Right lobe of liver (tissue), 6 donors: ENCODE data around the gene CSNK1G1. TPM values are rescaled to one million over a fixed set of nuclear protein-coding genes. Genes with fewer than 3 reads are reported as not detected.

Source experiments
- ATAC-seq, 4 donors: fragments of 200-7000 bp; cut with Tn5 transposase; one replicate each; pipeline ENCODE4 v1.9.1; 2020; ENCODE audit warnings: mild to moderate bottlenecking in 4 of 4, moderate library complexity in 4 of 4
- DNase-seq, 3 donors: peaks; one replicate each; pipeline ENCODE4 v3.0.0-alpha.2; 2020
- H3K27ac ChIP-seq, 3 donors: fragments of 200-600 bp; one replicate each; pipeline ENCODE4 v1.8.0; 2022
- H3K27me3 ChIP-seq, 2 donors: fragments of 200-600 bp; one replicate each; pipeline ENCODE4 v1.8.0; 2022
- H3K36me3 ChIP-seq, 4 donors: fragments of 200-600 bp; sonication (generic) in 1 of 4; one replicate each; pipeline versions ENCODE4 v1.5.1 to v1.8.0; 2017 to 2022; ENCODE audit warnings: control low read depth in 1 of 4
- H3K4me1 ChIP-seq, 4 donors: fragments of 200-600 bp; sonication (generic) in 1 of 4; one replicate each; pipeline versions ENCODE4 v1.5.1 to v1.8.0; 2017 to 2022; ENCODE audit warnings: control low read depth in 1 of 4
- H3K4me3 ChIP-seq, 3 donors: fragments of 200-600 bp; one replicate each; pipeline ENCODE4 v1.8.0; 2022
- H3K9me3 ChIP-seq, 4 donors: fragments of 200-600 bp; sonication (generic) in 1 of 4; one replicate each; pipeline versions ENCODE4 v1.5.1 to v1.8.0; 2017 to 2022; ENCODE audit warnings: control low read depth in 1 of 4
- CTCF ChIP-seq, 4 donors: fragments of 200-600 bp in 3 of 4; fragments of 450-650 bp in 1 of 4; IDR thresholded peaks; one replicate each; pipeline versions ENCODE4 v1.5.1 to v1.8.0; 2016 to 2022; ENCODE audit warnings: antibody characterized with exemption in 4 of 4, mild to moderate bottlenecking in 2 of 4
- POLR2A ChIP-seq: fragments of 450-650 bp; IDR thresholded peaks from one replicate; pipeline ENCODE4 v1.6.1; 2017; ENCODE audit warnings: antibody characterized with exemption, mild to moderate bottlenecking
- whole genome bisulfite sequencing: methylation state at CpG from one replicate; pipeline ENCODE4 v1.1.6; 2018; ENCODE audit warnings: low coverage, low lambda C conversion rate; ENCODE audit not compliant: insufficient coverage; ENCODE audit errors: missing lambda C conversion rate; 5-methylcytosine and 5-hydroxymethylcytosine counted together
- intact Hi-C, 2 donors: fragments of 100-400 bp; cut with DNase I; formaldehyde crosslinking; loops; one replicate each; pipeline versions ENCODE4 v1.11.2 to v1.14.1; 2022
- total RNA-seq, 6 experiments: library from RNA; depleted of rRNA in 2 of 6; stranded (reverse); fragments of >200 nt in 2 of 6; fragmentation: NEBNext Ultra II Directional in 3 of 6; extraction: Animal tissue kit (Norgen Biotek cat#: 25700) in 3 of 6; gene quantifications; one replicate each; pipeline versions ENCODE4 v1.1.0 to v1.2.4, GENCODE V29; 2016 to 2023
- donor health status: DM: no; HTN: yes; CAD: no.
- donor health status: DM: no; HTN: no; CAD: no.
- donor health status: DM: no; HTN: no; CAD: no.
- donor health status: DM: no; HTN: yes; CAD: no.
- donor health status: DM: no; HTN: yes; CAD: no.

CSNK1G1 gene
- total RNA-seq, 6 experiments from 2014 or later: 3.9 to 7.1 (median 5.5) TPM

GRCh38 chr15:64288577-64288976 is 67.4 kb downstream of the CSNK1G1 start:
- intact Hi-C loops: no loop called here
- 100% methylated on average over 1 of the region's 1 CpG for WGBS
- no peak overlapping the region for H3K27ac ChIP-seq
- DNase-seq (no peak), ATAC-seq (no peak)
- no peaks in the 10 kb centered on the region for H3K36me3 ChIP-seq
- peaks cover 0 to 5% (median 0%) of the 10 kb centered on the region in 4 donors for H3K4me1 ChIP-seq
- no peaks in the 10 kb centered on the region for H3K27me3 ChIP-seq
- no peaks in the 10 kb centered on the region for H3K9me3 ChIP-seq
- H3K4me3 ChIP-seq: no peak overlapping the region
- TF ChIP-seq CTCF (IDR thresholded peaks at IDR 0.05) (no peak), POLR2A (no peak)

- no peaks in the 10 kb centered on the region for H3K36me3 ChIP-seq
- H3K9me3 ChIP-seq: no peaks in the 10 kb centered on the region
- H3K4me3 ChIP-seq: no peak overlapping the region
- no peak for TF ChIP-seq CTCF (IDR thresholded peaks at IDR 0.05)
- TF ChIP-seq POLR2A: no peak
- H3K27ac ChIP-seq: no peak overlapping the region
- intact Hi-C loops: no loop called here
- WGBS: 92% methylated on average over 1 of the region's 1 CpG
- ATAC-seq (no peak), DNase-seq (no peak)
- no peaks in the 10 kb centered on the region for H3K27me3 ChIP-seq
- peaks cover 0 to 5% (median 0%) of the 10 kb centered on the region in 4 donors for H3K4me1 ChIP-seq
These were observed 68.0 kb downstream of the CSNK1G1 start for GRCh38 chr15:64287953-64288352.

- no peak for TF ChIP-seq CTCF (IDR thresholded peaks at IDR 0.05)
- no peak for TF ChIP-seq POLR2A
- DNase-seq (no peak), ATAC-seq (no peak)
- peaks cover 0 to 5% (median 0%) of the 10 kb centered on the region in 4 donors for H3K4me1 ChIP-seq
- H3K9me3 ChIP-seq: no peaks in the 10 kb centered on the region
- H3K27me3 ChIP-seq: no peaks in the 10 kb centered on the region
- H3K4me3 ChIP-seq: no peak overlapping the region
- no peak overlapping the region for H3K27ac ChIP-seq
- intact Hi-C loops: no loop called here
- no peaks in the 10 kb centered on the region for H3K36me3 ChIP-seq
These were observed 69.5 kb downstream of the CSNK1G1 start for GRCh38 chr15:64286473-64286872.

- no peak overlapping the region for H3K27ac ChIP-seq
- no peaks in the 10 kb centered on the region for H3K9me3 ChIP-seq
- WGBS: 80% methylated on average over 7 of the region's 7 CpGs
- DNase-seq: no peak
- intact Hi-C loops: no loop called here
- no peak for ATAC-seq
- H3K4me3 ChIP-seq: no peak overlapping the region
- no peaks in the 10 kb centered on the region for H3K36me3 ChIP-seq
- peaks cover 0 to 5% (median 0%) of the 10 kb centered on the region in 4 donors for H3K4me1 ChIP-seq
- no peaks in the 10 kb centered on the region for H3K27me3 ChIP-seq
- TF ChIP-seq CTCF (IDR thresholded peaks at IDR 0.05) (no peak), POLR2A (no peak)
These were observed 70.1 kb downstream of the CSNK1G1 start for GRCh38 chr15:64285871-64286270.

GRCh38 chr15:64285150-64285549 is 70.8 kb downstream of the CSNK1G1 start:
- no peaks in the 10 kb centered on the region for H3K27me3 ChIP-seq
- H3K9me3 ChIP-seq: no peaks in the 10 kb centered on the region
- no peak overlapping the region for H3K4me3 ChIP-seq
- intact Hi-C loops: no loop called here
- ATAC-seq: no peak
- TF ChIP-seq CTCF (IDR thresholded peaks at IDR 0.05) (no peak), POLR2A (no peak)
- H3K27ac ChIP-seq: no peak overlapping the region
- 100% methylated on average over 1 of the region's 1 CpG for WGBS
- no peaks in the 10 kb centered on the region for H3K36me3 ChIP-seq
- DNase-seq: no peak
- peaks cover 0 to 5% (median 0%) of the 10 kb centered on the region in 4 donors for H3K4me1 ChIP-seq
